Measurements from ENCODE around the gene AKT2.

GRCh38 chr19:40321076-40321475 lies 35.9 kb upstream of the AKT2 start:
- TF ChIP-seq GATA3 (IDR thresholded peaks at IDR 0.05; ENCODE audit: low read depth, low read length) (no peak), GATA2 (IDR thresholded peaks at IDR 0.05; ENCODE audit: low read depth, low read length) (no peak)

Measured in SH-SY5Y (cell line).